ENCODE measurements around the gene CALHM6.

CALHM6 gene

DNA sequence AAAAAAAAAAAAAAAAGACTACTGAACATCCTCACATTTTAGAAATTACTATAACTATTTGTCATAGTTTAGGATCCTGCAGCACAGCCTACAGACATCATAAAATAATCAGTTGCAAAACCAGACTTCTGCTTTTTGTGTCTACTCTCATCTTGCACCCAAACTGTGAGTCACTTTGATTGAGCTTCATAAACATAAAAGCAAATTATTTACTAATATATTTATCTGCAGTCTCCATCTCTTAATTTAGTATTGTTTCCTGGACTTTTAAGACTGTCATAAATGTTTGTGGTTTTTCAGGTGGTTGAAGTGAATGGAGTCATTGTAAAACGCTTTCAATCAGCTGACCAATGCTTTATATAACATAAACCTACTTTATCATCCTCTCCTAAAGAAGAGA, 14.8 kb upstream of the CALHM6 start:
- no peak for DNase-seq

DNA sequence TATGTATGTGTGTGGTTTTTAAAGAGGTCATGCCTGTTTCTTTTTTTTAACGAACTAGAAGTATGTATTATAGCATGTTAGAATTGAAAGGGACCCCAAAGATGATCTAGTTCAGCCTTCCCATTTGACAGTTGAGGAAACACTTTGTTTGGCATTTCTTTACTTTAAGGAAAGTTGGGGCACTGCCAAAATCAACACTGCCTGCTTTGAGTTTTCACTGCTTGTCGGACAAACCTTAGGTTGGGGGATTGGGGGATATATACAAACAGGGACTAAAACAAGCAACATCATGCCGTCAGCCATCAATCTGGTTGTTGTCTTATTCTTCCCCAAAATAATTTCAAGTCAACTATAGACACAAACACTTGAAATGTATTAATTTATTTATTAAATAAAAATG, 14.1 kb upstream of the CALHM6 start:
- no peak for DNase-seq

DNA sequence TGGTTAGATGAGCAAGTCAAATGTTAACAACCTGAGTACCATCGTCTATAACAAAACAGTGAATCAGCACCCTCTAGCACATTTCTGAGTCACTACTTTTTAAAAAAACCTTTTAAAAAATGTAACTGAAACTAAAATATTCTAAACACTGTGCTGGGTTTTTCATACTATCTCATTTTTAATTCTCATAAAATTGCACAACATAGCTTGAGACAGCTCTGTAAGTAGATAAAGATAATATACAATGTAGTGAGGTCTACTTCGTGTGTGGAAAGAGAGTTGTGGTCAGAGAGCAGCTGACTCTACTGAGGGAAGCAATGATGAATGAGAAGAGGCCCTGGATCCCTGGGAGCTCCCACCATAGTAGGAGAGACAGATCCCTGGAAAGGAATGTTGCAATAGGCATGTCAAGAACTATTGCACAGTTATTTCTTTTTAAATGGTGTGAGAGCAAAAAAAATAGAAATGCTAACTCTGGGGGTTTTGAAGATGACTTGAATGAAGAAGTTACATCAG, 13.6 kb upstream of the CALHM6 start:
- no peak for DNase-seq

DNA sequence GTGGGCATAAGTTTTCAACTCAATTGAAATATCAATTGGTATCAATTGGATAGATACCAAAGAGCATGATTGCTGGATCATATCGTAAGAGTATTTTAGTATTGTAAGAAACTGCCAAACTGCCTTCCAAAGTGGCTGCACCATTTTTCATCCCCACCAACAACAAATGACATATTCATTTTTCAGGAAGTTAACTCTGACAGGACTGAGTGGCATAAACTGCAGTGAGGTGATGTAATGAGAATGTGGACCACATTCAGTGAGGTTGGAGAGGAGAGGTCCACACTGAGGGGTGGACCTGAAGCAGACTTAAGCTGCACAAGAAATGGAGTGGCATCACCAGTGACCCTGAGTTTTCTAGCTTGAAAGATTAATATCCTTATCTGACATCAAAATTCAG, 11.6 kb upstream of the CALHM6 start:
- no peak for DNase-seq

DNA sequence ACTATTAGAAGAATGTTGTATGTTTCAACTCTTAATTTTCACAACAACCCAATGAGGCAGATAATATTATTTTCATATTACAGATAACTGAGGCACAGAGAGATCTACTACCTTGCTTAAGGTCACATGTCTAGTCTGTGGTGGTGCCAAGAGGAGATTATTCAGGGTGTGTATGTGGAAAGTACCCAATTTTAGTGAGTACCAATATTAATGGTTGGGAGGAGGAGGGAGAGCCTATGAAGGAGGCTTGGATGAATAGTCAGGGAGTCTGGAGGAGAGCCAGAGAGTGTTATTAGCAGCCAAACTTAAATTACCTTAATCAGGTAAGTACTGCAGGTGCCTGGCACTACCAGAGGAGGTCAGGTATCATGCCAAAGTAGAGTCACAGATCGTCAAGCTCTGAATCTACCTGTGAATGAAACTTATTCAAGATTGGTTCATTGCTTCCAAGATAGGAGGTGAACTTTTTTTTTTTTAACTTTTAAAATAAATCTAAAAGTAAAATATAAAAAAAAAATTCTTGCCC, 10.9 kb upstream of the CALHM6 start:
- DNase-seq: no peak

DNA sequence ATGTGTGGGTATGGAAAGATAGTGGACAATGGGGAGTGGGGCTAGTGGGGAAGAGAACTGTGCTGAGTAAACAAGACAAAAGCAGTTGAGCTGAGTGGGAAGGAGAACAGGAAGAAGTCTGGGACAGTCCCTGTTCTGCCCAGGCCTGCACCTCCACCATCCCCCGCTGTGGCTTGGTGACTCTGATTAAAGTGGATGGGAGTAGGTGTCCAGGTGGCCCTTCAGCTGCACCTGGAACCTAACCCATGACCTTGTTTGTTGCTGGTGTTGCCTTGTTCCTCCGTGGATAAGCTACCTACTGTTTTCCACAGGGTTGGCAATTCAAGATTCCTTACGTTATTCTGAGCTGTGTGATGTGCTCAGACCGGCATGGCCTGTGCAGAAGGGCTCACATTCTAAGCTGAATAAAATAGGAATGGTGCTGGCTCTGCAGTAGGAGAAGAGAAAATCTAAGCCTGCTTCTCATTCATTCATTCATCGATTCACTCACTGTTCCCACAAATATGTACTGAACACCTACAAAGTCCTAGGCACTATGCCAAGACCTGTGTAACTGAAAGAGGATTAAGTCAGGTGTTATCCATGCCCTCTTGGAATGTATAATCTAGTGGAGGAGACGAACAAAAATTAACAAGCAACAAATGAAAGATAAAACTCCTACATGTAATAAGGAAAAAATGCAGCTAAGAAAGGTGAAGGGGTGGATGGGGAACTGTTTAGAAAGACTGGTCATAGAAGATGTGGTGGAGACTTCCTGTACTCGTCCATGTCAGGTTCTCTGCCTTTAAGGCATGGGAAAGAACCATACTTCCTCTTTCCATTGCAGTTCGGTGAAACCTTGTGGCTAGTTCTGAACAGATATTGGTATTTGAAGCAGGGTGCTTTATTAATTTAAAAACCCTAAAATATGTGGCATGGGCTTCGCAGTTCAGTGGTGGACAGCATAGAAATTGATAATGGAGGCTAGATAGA, 10.1 kb upstream of the CALHM6 start:
- DNase-seq: no peak

DNA sequence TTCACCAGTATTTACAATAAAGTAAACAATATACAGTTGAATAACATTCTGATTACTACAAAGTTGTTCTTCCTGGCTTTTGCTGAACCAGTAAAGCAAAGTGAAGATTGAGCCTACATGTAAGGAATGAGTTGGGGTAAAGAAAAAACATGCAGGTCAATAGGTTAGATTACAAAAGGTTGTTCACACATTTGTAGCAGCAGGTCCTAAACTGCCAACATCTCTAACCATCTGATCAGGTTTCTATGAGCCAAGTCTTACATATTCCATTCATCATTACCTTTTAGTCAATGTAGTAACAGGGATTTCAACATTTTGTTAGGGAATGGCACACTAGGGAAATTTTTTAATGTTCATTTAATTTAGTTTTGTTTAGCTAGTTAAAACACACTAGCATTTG, 9.3 kb upstream of the CALHM6 start:
- DNase-seq: no peak

DNA sequence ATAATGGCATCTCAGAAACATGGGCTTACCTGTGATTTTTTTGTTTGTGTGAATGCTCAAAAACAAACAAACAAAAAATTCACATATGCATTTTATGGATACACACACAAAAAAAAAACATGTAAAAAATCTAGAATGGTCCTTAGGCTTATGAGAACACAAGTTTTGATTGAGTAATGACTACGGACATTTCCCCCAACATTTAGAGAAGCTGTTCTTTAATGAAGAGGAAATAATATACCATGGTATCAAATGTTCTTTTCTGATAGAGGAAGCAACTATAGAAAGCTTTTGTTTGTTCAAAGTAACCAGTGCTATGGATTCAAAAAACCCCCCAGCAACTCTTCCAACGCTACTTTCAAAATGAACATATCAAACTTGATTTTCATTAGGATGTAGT, 8.6 kb upstream of the CALHM6 start:
- no peak for DNase-seq

DNA sequence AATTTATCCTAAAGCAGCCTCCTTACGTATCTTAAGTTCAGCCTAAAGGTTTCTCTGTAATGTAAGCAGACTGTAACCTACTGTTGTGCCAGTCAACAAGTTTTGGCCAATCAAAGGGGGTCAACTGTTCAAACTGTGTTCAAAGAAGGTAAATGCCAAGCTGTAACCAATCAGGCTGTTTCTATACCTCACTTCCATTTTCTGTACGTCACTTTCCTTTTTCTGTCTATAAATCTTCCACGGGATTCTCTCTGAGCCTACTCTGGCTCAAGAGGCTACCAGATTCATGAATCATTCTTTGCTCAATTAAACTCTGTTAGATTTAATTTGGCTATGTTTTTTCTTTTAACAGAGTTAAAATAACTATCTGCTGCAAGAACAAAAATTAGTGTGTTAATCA, 5.1 kb upstream of the CALHM6 start:
- no peak for DNase-seq

DNA sequence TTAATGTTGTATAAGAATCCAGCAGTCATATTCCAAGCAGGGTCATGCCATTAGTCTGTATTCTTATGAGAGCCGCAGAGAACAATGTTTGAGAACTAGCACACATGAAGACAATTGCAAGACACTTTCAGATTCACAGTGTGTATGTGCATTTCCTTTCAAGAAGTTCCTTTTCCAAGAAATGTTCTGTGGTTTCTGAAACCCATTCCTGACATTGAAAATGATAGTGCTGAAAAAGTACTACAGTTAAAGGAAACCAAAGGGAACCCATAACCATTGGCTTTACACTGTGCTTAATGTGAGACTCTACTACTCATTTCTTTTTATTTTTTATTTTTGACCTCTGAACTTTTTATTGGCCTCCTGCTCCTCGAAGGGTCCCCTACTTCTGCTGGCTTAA, 4.2 kb upstream of the CALHM6 start:
- no peak for DNase-seq

DNA sequence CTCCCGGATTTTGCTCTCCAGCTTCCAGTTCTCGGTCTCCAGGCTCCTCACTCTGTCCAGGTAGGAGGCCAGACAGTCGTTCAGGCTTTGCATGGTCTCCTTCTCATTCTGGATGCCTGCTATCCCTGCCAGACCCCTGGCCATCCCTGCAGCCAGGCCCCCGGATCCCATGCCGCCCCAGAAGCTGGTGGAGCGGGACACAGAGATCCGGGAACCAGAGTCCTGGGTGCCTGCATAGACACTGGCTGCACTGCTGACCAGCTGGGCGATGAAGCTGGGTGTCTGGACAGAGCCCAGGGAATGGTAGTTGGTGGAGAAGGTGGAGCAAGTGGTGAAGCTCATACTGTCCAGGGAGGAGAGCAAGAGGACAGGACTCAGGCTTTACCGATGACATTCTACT, 2.9 kb upstream of the CALHM6 start:
- DNase-seq: no peak

DNA sequence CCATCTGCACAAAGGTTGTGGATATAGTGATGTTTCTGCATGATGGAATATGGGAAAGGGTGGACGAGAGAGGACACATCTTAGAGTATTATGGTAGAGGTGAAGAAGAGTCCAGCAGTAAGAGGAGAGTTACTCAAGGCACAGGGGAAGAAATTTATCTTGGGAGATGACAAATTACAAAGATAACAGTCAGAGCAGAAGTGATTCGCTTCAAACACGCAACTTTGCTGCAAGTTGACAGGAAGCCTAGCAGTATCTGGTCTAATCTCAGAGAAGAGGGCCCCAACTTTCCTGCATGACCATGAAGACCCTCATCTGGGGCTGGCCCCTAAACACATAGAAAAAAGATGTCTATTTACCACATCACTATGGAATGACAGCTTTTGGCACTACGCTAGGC, 1.2 kb upstream of the CALHM6 start:
- no peak for DNase-seq

DNA sequence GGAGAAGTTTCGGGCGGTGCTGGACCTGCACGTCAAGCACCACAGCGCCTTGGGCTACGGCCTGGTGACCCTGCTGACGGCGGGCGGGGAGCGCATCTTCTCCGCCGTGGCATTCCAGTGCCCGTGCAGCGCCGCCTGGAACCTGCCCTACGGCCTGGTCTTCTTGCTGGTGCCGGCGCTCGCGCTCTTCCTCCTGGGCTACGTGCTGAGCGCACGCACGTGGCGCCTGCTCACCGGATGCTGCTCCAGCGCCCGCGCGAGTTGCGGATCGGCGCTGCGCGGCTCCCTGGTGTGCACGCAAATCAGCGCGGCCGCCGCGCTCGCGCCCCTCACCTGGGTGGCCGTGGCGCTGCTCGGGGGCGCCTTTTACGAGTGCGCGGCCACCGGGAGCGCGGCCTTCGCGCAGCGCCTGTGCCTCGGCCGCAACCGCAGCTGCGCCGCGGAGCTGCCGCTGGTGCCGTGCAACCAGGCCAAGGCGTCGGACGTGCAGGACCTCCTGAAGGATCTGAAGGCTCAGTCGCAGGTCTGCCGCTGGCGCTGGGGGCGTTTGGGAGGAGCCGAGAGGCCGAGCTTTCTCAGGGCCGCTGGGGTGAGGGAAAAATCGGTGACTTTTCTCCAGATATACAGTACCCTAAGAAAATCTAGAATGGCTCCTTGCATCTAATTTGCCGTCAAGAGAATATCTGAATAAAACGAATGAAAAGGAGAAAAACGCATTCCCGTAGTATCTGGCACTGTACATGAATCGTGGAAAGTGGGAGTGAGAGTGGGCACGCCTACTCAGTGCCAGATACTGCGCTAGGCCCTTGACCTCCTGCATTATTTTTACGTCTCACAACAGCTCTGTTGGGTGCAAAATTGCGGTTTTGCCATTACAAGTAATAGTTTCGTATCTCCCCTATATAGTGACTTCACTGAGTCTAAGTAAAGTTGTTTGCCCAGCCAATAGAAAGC, 1.0 kb downstream of the CALHM6 start:
- DNase-seq: peak; percentile 37 to 65

DNA sequence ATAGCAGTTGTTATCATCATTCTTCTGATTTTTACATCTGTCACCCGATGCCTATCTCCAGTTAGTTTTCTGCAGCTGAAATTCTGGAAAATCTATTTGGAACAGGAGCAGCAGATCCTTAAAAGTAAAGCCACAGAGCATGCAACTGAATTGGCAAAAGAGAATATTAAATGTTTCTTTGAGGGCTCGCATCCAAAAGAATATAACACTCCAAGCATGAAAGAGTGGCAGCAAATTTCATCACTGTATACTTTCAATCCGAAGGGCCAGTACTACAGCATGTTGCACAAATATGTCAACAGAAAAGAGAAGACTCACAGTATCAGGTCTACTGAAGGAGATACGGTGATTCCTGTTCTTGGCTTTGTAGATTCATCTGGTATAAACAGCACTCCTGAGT, 2.1 kb downstream of the CALHM6 start:
- no peak for DNase-seq

DNA sequence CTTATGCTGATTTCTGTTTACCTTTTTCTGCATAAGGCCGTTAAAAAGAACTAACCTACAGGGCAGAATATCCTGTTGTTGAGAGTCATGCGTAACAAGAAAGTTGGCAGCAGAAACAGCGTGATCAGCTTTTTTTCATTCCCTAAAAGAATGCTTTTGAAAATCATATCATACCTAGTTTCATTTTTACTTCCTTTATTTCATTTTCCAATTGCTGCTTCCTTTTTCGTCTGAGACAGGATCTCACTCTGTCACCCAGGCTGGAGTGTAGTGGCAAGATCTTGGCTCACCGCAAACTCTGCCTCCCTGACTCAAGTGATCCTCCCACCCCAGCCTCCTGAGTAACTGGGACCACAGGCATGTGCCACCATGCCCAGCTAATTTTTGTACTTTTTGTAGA, 4.1 kb downstream of the CALHM6 start:
- peak in 1 of 2 donors; percentile 2 for DNase-seq

DNA sequence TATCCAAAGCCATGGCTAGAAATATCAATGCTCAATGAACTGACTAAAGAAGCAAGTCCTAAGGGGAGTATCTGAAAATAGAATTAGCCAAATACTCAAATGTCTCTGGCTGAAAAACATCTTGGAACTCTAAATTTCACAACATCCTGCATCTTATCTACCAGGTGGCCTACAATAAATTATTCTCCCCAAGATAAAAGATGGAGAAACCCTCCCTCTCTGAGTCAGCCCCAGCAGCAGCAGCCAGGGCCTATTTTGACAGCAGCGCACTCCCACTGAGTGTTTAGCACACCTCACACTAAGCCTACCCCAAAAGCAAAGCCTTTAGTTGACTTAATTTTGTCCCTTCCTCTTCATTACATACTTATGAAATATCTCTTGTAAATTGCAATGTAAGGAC, 5.9 kb downstream of the CALHM6 start:
- no peak for DNase-seq

DNA sequence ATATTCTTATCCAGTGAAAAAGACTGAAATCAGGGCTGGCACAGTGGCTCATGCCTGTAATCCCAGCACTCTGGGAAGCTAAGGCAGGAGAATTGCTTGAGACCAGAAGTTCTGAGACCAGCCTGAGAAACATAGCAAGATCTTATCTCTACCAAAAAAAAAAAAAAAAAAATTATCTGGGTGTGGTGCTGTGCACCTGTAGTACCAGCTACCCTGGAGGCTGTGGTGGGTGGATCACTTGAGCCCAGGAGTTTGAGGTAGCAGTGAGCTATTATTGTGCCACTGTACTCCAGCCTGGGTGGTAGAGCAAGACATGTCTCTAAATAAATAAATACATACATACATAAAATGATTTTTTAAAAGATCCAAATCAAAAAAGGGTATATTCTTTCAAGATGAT, 6.3 kb downstream of the CALHM6 start:
- no peak for DNase-seq

DNA sequence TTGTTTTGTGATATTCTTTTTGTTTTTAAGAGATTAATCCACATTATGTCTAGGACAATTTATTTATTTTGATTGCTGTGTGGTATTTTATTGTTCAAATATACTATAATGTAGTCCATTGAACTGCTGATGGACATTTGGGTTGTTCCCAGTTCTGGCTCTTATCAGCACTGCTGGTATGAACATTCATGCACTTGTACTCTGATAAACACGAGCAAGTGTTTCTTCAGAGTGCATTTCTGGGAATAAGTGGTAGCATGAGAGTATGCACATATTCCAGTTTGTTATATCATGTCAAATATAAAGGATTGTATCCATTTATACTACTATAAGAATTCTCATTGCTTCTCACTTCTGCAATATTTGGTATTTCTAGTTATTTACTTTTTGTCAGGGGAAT, 7.1 kb downstream of the CALHM6 start:
- DNase-seq: no peak

DNA sequence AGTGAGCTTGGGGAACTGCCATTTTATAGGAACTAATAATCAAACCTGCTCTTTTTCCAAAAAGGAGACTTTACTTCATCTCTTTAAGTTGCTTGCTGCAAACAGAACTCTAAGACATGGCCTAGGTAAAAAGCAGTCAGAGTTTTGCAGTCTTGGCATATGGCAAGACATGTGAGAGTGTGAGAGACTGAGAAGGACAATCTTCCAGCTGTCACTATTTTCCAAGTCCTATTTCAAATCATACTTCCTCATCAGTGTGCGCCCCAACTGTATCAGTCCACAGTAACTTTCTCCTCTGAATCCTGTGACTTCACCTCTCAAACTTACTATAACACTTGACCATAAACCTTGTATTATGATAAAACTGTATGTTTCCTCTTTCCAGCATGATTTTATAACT, 10.4 kb downstream of the CALHM6 start:
- no peak for DNase-seq

DNA sequence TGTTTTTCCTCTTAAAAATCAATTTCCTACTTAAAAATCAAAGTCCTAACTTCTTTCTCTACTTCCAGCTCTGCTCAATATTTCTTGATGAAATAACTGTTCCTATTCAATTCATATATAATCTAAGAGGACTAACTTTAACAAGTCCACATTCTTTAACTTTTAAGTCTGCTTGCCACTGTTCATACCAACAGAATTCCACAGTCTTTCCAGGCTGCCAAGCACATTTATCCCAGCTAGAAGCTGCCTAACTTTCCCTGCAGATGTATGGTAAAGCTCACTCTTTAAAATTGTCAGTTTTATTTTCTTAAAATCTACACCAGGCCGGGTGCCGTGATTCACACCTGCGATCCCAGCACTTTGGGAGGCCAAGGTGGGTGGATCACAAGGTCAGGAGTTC, 11.5 kb downstream of the CALHM6 start:
- DNase-seq: no peak

DNA sequence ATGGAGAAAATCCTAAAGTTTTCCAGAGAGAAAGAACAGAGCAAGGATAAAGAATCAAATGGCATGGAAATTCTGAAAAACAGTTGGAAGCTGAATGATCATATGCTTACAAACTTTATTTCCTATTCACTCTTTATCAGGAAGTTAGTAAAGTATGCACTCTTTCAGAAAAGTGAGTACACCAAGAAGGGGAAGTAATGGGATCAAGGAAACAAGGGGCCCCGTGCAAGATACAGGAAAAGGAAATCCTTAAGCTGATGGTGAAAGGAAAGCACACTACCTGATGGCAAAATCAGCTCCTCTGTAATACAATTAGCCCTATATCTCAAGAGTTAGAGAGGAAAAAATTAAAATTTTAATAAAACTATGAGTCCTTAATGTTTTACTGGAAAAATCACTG, 14.0 kb downstream of the CALHM6 start:
- no peak for DNase-seq

DNA sequence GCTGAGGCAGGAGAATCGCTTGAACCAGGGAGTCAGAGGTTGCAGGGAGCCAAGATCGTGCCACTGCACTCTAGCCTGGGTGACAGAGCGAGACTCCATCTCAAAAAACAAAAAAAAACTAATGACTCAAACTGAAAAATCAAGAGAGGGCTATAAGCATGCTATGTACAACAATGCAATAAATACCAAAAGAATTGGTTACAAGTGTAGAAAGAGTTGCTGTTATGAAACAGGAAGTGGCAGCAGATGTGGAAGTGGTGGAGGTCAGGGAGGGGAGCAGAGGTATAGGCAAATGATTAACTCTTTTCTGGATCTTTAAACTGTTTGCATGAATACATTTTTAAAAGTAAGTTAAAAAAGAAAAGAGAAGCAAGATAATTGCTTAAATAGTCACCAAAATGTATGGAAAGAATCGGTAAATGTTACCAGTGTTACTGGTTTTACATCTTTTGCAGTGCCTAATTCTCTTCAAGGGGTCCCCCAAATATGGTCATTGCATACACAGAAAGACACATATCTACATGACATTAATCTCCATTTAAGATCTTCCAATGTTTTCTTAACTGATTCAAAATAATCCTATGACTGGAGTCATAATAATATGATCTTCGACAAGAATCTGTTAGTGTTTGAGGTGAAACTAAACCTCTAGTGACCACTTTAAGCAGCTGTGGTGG, 15.0 kb downstream of the CALHM6 start:
- no peak for DNase-seq

DNA sequence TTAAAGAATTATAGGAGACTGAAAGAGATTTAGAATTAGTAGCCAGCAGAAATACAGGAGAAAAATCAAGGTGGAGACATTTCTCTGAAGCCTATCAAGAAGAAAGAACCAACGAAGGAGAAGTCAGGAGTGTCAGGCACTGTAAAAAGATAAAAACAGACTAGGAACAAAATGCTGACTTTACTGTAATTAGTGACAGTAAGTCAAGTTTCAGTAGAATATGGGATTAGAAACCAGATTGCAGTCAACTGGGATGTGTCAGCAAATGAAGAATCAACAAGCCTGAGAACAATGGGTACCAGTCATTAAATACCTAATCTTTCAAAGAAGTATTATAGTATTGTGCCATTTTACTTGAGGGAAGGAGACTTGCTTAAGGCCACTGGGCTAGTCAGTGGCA, 21.6 kb downstream of the CALHM6 start:
- no peak for DNase-seq
